HAP-1 (cell line): Measurements from ENCODE around the gene FOXF1.

ENCODE experiments used
- DNase-seq, 2 experiments: peaks; one replicate each; pipeline ENCODE4 v3.0.0-alpha.2; 2016 to 2020; ENCODE audit warnings: low spot score in 2 of 2
- H3K27me3 ChIP-seq: fragments of 250-450 bp; sonication (Bioruptor Pico); 2 replicates; pipeline ENCODE4 v1.5.1; 2020; ENCODE audit warnings: low read depth, mild to moderate bottlenecking, moderate library complexity
- H3K36me3 ChIP-seq: fragments of 250-450 bp; sonication (Bioruptor Pico); replicated peaks from 2 replicates; pipeline ENCODE4 v1.5.1; 2020; ENCODE audit warnings: mild to moderate bottlenecking
- H3K4me1 ChIP-seq: fragments of 250-450 bp; sonication (Bioruptor Pico); 2 replicates; pipeline ENCODE4 v1.5.1; 2020; ENCODE audit warnings: mild to moderate bottlenecking
- H3K4me3 ChIP-seq: fragments of 250-450 bp; sonication (Bioruptor Pico); 2 replicates; pipeline ENCODE4 v1.5.1; 2020; ENCODE audit warnings: mild to moderate bottlenecking, moderate library complexity
- H3K9me3 ChIP-seq: fragments of 250-450 bp; sonication (Bioruptor Pico); 2 replicates; pipeline ENCODE4 v1.5.1; 2020; ENCODE audit warnings: mild to moderate bottlenecking, moderate library complexity
- in situ Hi-C: fragments of 300-500 bp; cut with MboI; formaldehyde crosslinking; loops from 3 replicates; pipeline ENCODE4 v1.14.3; 2020; ENCODE audit warnings: low sequenced_read_pairs, inconsistent platforms, mixed read lengths

FOXF1 gene

DNA sequence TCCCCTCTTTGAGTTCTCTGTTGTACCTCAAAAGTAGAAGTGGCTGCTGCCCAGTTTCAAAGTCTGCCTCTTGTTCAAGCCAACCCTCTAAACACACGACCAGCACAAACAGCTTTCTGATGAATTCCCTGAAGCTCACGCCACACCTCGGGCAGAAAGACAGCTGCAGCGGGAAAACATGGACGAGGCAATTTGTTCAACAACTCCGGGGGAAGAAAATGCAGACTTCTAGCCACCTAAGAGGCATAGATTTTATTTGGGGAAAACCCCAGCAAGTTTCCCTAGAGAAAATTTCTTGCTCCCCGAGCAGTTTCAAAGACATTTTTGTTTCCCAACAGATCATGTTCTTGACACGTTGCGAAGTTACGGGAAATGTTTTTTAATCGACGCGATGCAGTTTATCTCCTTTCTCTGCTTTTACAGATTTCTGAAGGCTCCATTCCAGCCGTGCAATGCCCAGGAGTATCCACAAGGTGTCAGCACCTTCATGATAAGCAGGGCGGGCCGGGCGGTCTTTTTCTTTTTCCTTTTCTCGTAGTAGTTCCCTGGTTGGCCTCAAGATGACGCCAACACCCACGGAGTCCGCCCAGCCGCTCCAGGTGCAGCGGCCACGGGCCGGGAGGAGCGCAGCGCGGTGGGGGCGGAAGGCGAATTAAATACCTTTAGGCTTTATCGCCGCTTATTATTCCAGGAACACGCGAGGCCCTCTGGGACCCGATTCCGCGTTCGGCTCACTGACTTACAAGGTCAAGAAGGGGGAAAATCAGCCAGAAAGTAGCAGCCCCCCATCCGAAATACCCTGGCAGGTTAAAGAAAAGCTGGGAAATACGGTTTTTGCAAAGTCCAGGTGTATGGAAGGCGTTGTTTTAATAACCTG lies 53.4 kb downstream of the FOXF1 start:
- Histone ChIP-seq H3K36me3 (no peaks in the 10 kb centered on the region), H3K4me3 (peak overlapping the region; percentile 18), H3K27me3 (peaks cover 31% of the 10 kb centered on the region), H3K9me3 (no peaks in the 10 kb centered on the region), H3K4me1 (peaks cover 8% of the 10 kb centered on the region)
- DNase-seq, result peak; percentile 87 to 92
- in situ Hi-C loops, result loop anchor here (5.0 to 10.0 kb wide), 2 partner anchors 499 to 721 kb away; no protein-coding TSS in a partner anchor
